ENCODE results near the gene SUSD4. TPM values are rescaled to one million over a fixed set of nuclear protein-coding genes. Genes with fewer than 3 reads are reported as not detected.

Gene SUSD4
- total RNA-seq, 6 experiments from 2014 or later: 1.3 to 5.9 (median 2.8) TPM

DNA sequence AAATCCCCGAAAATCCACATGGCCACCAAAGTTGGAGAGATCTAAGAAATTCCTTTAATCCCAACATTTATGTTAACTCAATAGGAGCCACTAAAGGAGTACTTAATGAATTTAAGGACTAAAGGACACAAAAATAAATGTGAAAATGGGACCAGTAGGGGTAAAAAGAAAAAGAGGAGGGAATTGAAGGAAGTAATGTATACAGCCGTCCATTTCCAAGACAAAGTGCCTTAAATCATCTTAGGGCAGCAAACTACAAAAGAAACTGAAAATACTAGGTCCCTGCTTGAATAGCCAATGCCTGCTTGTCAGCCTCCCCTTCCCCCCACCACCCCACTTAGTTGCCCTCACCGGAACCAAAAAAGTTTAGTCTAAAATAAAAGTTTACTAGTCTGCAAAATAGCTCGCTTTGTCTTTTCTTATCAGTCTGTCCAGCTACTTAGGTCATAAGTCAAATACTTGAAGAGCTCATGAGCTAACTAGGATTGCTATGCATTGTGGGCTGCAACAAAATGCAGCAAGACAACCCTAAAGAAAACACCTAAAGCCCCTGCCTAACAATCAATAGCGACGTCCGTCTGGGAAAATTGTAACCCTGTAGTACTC lies 154.6 kb downstream of the SUSD4 start:
- TF ChIP-seq CTCF (IDR thresholded peaks at IDR 0.05) (no peak), POLR2A (IDR thresholded peaks at IDR 0.05) (no peak)
- no peak for ATAC-seq
- Histone ChIP-seq H3K9me3 (no peaks in the 10 kb centered on the region), H3K36me3 (no peaks in the 10 kb centered on the region), H3K27me3 (no peaks in the 10 kb centered on the region), H3K4me3 (no peak overlapping the region), H3K4me1 (no peaks in the 10 kb centered on the region), H3K27ac (no peak overlapping the region)
- 71% methylated on average over 7 of the region's 7 CpGs for WGBS (ENCODE audit: insufficient coverage, low coverage, low lambda C conversion rate, missing lambda C conversion rate)
- intact Hi-C loops (cut with DNase I): no loop called here
- no peak for DNase-seq

GRCh38 chr1:223208164-223209076 lies 155.6 kb downstream of the SUSD4 start:
- no peaks in the 10 kb centered on the region for H3K9me3 ChIP-seq
- no peaks in the 10 kb centered on the region for H3K27me3 ChIP-seq
- intact Hi-C loops (cut with DNase I): no loop called here
- ATAC-seq (no peak), DNase-seq (no peak)
- no peaks in the 10 kb centered on the region for H3K36me3 ChIP-seq
- H3K4me1 ChIP-seq: no peaks in the 10 kb centered on the region
- TF ChIP-seq CTCF (IDR thresholded peaks at IDR 0.05) (no peak), POLR2A (IDR thresholded peaks at IDR 0.05) (no peak)
- no peak overlapping the region for H3K27ac ChIP-seq
- 75% methylated on average over 13 of the region's 13 CpGs for WGBS (ENCODE audit: insufficient coverage, low coverage, low lambda C conversion rate, missing lambda C conversion rate)
- no peak overlapping the region for H3K4me3 ChIP-seq

DNA sequence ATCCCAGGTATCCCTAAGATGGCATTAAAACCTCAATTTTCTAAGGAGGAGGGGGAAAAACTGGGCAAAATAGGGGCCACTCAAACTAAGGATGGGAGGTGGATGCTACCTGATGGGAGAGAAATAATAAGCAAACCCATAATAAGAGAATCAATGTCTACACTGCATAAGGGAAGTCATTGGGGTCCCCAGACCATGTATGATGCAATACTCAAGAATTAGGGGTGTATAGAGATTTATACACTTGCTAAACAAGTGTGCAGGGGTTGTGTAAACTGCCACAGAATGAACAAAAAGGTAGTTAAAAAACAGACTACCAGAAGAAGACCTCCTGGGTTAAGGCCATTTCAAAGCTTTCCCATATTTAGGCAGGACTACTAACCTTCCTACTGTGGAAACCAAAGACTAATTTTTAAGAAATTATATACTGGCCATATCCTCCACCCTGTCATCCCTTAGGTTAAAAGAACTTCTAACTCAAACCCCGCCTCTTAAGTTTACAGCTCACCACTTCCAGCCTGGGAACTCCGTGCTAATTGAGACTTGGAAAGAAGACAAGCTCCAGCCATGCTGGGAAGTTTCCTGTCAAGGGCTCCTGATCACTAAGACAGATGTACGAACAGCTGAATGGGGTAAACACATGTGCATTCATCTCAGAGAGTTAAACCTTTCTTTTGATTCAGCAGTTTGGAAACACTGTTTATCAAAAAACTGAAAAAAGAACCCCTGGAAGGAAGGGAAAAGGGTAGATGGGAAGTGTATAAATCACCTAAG lies 156.5 kb downstream of the SUSD4 start:
- Histone ChIP-seq H3K9me3 (no peaks in the 10 kb centered on the region), H3K4me3 (no peak overlapping the region), H3K27me3 (no peaks in the 10 kb centered on the region), H3K4me1 (no peaks in the 10 kb centered on the region), H3K36me3 (no peaks in the 10 kb centered on the region), H3K27ac (no peak overlapping the region)
- WGBS (ENCODE audit: insufficient coverage, low coverage, low lambda C conversion rate, missing lambda C conversion rate): 70% methylated on average over 3 of the region's 3 CpGs
- intact Hi-C loops (cut with DNase I): no loop called here
- DNase-seq (no peak), ATAC-seq (no peak)
- no peak for TF ChIP-seq POLR2A (IDR thresholded peaks at IDR 0.05)
- no peak for TF ChIP-seq CTCF (IDR thresholded peaks at IDR 0.05)

DNA sequence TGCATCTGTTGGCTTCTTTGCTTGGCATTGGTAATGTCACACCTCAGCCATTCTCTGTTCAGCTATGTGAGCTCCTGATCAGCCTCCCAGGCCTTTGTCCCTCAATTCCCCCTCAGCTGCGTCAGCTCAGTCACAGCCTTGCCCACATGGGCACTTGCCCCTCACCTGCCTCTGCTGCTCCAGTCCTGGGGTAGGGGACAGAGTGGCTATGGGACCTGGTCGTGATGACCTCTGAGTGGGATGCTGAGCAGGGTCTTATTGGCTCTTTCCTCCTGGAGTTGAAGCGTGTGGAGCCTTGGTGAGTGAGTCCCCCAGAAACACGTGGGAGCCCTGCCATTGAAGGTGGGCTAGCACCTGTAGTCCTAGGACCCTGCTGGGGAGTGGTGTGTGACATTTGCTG lies 159.6 kb downstream of the SUSD4 start:
- Histone ChIP-seq H3K4me1 (no peaks in the 10 kb centered on the region), H3K27me3 (no peaks in the 10 kb centered on the region), H3K4me3 (no peak overlapping the region), H3K27ac (no peak overlapping the region), H3K36me3 (no peaks in the 10 kb centered on the region), H3K9me3 (no peaks in the 10 kb centered on the region)
- intact Hi-C loops (cut with DNase I): no loop called here
- TF ChIP-seq POLR2A (IDR thresholded peaks at IDR 0.05) (no peak), CTCF (IDR thresholded peaks at IDR 0.05) (no peak)
- ATAC-seq: no peak
- no peak for DNase-seq
- no CpG with 5 or more reads among the region's 4 CpGs for WGBS (ENCODE audit: insufficient coverage, low coverage, low lambda C conversion rate, missing lambda C conversion rate)

Data from right lobe of liver (tissue), 6 donors.